ENCODE results near the gene IFI16.

GRCh38 chr1:159005676-159006075 lies 4.0 kb upstream of the IFI16 start:
- TF ChIP-seq CTCF (IDR thresholded peaks at IDR 0.05; ENCODE audit: low read length) (no peak), EZH2 (optimal IDR thresholded peaks at IDR 0.05; ENCODE audit: low read depth, low read length) (no peak), EZH2phosphoT487 (IDR thresholded peaks at IDR 0.05; ENCODE audit: low read length) (no peak)
